HG02870 (cell line): ENCODE data around the gene KIF5A.
"Not testable (repeated sequence)": the region's sequence is repeated elsewhere in the genome, so short reads cannot be mapped to it uniquely, and the experiment has no call there.

Experiments
- ATAC-seq: cut with Tn5 transposase; IDR thresholded peaks from one replicate; pipeline ENCODE4 v1.9.1; 2021; ENCODE audit warnings: mild to moderate bottlenecking, moderate library complexity; ENCODE audit not compliant: unreplicated experiment

KIF5A gene

DNA sequence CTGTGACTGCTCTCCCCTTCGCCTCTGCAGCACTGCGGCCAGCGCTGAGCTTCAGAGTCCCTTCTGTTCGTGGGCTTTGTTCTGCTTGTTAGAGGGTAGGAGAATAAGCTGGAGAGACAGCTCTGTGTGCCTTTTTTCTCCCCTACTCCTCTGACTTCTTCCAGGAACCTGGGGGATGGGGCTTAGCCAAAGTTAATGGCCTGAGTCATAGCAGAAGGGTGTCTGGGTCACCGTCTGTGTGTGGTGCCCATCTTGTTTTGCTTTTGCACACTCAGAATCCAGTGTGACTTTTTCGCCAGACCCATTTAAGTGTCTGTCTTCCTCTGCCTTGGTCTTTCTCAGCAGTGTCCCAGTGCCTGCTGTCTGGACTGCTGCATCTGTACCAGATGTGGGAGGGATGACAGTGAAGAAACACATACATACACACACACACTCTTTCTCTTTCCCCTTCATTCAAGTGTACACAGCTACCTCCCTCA is 3.0 kb downstream of the KIF5A start:
- ATAC-seq: no peak

DNA sequence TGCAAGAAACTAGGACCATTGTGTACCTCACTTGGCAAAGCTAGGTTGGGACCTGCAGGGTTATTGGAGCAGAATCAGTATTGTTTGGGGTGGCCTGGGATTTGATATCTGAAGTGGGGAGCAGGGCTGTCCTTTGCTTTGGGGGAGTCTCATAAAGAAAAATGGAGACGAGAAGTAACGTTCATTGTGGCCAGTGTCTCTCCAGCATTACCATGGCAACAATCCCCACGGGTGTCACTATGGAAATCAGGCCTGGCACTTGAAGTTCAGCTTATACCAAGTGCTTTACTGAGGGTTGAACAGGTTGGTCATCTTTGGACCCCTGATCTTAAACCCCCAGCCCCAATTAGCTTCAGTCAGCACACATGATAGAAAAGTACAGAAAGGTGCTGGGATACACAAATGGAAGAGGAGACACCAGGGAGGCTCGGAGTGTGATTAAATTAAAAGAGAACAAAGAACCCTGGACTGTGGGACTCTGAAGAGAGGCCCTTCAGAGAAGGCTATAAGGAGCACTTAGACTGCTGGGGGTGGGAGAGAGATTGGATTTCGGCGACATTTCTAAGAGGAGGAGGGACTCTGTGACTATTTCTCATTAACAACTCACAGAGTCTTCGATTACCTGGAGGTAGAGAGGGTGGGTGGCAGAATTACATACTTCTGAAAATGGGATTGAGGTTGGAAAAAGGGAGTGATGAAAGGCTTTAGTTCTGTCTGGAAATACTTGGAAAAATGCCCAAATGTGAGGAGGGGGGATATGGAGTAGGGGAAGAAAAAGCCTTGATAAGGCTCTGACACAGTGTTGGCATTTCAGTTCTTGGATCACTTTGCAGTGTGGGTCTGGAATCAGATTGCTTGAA is 3.7 kb downstream of the KIF5A start:
- no peak for ATAC-seq

GRCh38 chr12:57554453-57554852 is 4.6 kb downstream of the KIF5A start:
- ATAC-seq: no peak

GRCh38 chr12:57554897-57555296 is 5.1 kb downstream of the KIF5A start:
- ATAC-seq: no peak

DNA sequence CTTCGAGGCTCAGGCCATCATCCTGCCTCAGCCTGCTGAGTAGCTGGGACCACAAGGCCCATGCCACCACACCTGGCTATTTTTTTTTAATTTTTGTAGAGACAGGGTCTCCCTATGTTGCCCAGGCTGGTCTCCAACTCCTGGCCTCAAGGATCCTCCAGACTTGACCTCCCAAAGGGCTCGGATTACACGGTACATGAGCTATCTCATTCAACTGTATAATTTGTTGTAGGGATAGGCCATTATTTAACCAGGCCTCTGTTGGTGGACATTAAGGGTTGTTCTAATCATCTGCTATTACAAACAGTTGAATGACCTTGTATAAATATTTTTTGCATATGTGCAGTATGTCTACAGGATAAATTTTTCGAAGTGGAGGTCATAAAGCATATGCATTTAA is 9.0 kb downstream of the KIF5A start:
- ATAC-seq: no peak

- no peak for ATAC-seq
These were observed 10.7 kb downstream of the KIF5A start for GRCh38 chr12:57560516-57560915.

DNA sequence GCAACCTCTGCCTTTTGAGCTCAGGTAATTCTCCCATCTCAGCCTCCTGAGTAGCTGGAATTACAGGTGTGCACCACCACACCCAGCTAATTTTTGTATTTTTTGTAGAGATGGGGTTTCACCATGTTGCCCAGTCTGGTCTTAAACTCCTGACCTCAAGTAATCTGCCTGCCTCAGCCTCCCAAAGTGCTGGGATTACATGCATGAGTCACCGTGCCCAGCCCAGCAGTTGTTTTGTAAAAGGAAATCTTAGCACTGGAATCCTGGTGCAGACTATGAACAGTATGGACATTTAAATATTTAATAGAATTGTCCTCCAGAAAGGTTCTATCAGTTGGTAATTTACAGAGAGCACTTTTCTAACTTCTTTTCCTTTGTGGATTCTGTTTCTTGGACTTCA is 11.3 kb downstream of the KIF5A start:
- ATAC-seq: not testable (repeated sequence)

- ATAC-seq: no peak
These were observed 13.5 kb downstream of the KIF5A start for GRCh38 chr12:57563358-57563757.

DNA sequence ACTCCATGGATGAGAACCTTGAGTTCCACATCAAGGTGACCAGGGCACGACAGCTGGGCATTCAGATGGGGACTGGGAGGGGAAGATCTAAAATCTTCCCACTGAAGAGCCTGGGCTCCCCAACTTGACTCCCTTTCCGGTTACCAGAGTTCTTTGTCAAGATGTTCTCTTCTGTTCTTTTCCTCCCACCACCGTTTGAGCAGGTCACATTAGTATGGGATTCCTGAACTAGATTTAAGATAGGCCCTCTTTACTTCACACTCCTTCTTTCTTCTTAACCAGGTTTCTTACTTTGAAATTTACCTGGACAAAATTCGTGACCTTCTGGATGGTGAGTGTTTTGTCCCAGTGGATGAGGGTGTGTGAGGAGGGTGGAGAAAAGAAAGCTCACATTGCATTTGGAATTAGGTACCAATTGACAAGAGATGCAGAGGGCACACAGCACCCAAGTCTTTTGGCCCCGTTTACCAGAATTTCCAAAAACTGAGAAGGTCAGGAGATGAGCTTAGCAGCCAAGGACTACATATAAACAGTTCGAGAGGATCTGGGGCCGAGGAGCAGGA is 14.4 kb downstream of the KIF5A start:
- no peak for ATAC-seq

DNA sequence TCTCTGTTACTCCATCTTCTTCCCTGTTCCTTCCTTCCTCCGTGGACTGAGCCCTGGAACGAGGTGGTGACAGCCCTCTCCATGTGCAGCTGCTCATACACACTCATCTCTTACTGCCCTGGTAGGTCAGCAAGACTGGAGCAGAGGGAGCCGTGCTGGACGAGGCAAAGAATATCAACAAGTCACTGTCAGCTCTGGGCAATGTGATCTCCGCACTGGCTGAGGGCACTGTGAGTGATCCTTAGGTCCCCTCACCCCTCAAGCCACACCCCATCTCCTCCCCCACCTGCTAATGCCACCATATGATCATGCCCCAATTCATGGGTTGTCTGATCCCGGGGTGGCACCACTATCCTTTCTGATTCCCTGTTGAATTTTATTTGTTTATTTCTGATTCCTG is 19.0 kb downstream of the KIF5A start:
- ATAC-seq: no peak

- no peak for ATAC-seq
These were observed 20.0 kb downstream of the KIF5A start for GRCh38 chr12:57569858-57570257.

DNA sequence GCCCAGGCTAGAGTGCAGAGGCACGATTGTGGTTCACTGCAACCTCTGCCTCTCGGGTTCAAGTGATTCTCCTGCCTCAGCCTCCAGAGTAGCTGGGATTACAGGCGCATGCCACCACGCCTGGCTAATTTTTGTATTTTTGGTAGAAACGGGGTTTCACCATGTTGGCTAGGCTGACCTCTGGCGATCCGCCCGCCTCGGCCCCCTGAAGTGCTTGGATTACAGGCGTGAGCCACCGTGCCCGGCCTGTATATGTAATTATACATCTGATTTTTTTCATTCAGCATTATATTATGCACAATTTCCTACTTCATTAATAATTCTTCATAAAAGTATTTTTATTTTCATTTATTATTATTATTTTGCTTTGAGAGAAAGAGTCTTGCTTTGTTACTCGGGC is 20.6 kb downstream of the KIF5A start:
- ATAC-seq: not testable (repeated sequence)

- ATAC-seq: no peak
These were observed 22.3 kb downstream of the KIF5A start for GRCh38 chr12:57571926-57572762.

DNA sequence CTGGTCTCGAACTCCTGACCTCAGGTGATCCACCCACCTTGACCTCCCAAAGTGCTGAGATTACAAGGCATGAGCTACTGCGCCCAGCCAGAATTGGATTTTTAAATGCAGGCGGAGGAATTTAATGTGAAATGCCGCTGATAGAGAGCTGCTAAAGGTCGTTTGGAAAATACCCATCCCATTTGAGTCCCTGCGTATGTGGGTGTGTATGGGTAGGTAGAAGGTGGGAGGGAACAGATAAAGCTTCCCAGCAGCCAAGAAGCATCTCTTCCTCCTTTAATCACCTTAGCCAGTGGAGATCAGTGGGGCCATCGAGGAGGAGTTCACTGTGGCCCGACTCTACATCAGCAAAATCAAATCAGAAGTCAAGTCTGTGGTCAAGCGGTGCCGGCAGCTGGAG is 25.0 kb downstream of the KIF5A start:
- ATAC-seq: no peak

DNA sequence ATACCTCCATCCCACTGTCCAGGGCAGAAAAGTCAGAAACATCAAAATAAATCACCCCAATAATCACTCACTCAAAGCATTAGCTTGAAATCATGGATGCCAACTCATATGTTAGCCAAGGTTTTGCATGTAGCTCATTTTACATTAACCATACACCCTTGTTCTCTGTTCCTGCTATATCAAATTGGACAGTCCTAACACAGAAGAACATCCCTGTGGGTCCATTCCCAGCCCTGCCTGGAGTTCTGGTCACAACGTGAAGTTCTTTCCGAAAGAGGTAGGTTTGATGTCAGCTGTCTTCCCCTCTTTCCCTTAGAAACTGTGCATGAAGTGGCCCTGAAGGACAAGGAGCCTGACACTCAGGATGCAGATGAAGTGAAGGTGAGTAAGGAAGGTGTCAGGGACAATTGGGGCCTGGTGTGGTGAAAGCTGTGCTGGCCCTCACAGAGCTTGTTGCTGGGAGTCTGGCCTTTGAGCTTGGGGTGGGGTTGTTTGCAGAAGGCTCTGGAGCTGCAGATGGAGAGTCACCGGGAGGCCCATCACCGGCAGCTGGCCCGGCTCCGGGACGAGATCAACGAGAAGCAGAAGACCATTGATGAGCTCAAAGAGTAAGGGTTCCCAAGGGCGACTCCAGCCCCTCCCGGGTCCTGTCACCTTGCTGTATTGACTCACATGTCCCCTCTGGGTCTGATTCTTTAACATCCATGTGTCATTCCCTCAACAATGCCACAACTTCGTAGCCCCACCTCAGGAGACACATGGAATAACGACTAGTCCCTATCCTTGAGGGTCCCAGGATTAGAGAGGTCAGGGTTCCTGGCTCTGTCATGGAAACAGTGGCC is 26.1 kb downstream of the KIF5A start:
- no peak for ATAC-seq

GRCh38 chr12:57576613-57577160 is 26.8 kb downstream of the KIF5A start:
- no peak for ATAC-seq

DNA sequence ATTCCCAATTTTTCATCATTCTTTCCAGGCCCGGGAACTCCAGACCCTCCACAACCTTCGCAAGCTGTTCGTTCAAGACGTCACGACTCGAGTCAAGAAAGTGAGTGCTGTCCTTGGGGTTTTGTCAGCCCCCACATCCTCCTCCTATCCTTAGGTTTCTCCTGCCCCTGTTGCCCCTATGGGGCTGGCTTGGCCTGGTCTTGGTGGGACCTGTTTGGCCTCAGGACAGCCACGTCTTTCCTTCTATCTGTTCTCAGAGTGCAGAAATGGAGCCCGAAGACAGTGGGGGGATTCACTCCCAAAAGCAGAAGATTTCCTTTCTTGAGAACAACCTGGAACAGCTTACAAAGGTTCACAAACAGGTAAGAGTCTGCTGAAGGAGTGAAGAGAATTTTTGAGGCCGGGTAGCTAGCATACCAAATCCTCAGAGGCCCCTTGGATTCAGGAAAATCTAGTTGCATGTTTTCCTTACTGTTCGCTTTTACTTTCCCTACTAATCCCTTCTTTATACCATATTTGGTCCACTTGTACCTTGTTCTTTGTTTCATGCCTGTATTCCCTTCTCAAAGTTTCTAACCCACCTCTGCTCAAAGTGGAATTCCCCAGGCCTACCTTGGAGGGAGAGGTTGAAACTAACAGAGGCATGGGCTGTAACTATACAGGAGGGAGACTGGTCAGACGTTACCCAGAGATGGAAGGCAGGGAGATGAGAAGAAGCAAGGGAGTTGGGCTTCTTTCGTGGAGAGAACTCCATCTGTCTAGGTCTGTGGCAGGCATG is 28.3 kb downstream of the KIF5A start:
- no peak for ATAC-seq

DNA sequence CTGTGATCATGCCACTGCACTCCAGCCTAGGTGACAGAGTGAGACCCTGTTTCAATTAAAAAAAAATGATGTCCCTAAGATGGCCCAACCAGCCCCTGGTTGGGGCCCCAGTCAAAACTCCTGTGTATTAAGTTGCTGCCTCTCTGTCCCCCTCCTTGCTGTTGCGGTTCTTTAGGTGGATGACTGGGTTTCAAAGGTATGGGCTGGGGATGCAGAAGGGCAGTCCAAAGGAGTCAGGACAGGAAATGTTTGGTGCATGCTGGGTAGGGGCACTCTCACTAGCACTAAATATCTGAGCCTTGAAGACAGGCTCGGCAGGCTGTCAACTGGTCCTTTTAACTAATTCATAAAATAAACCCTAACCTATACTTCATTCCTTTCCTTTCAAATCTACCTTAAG is 29.2 kb downstream of the KIF5A start:
- ATAC-seq: no peak

GRCh38 chr12:57579677-57580465 is 30.0 kb downstream of the KIF5A start:
- ATAC-seq: no peak
